ENCODE measurements around the gene ZFAND2A. TPM values are rescaled to one million over a fixed set of nuclear protein-coding genes. Genes with fewer than 3 reads are reported as not detected.
"Not testable (repeated sequence)": the region's sequence is repeated elsewhere in the genome, so short reads cannot be mapped to it uniquely, and the experiment has no call there.

ZFAND2A gene
- total RNA-seq, 1 donor from 2014 or later, result 5.6 TPM

- intact Hi-C loops (cut with DNase I), result no loop called here
- H3K4me1 ChIP-seq, result peaks cover 7 to 16% of the 10 kb centered on the region in 2 donors
- no peak overlapping the region for H3K4me3 ChIP-seq
- H3K27ac ChIP-seq, result no peak overlapping the region
- no peaks in the 10 kb centered on the region for H3K36me3 ChIP-seq
- H3K27me3 ChIP-seq, result no peaks in the 10 kb centered on the region
- no peak for DNase-seq (ENCODE audit: low spot score in 2 of 2)
- no peak for TF ChIP-seq CTCF (IDR thresholded peaks at IDR 0.05)
- H3K9me3 ChIP-seq, result no peaks in the 10 kb centered on the region
These were observed 39.2 kb downstream of the ZFAND2A start for GRCh38 chr7:1120791-1121190.

GRCh38 chr7:1119201-1119600 is 40.8 kb downstream of the ZFAND2A start:
- no peak for DNase-seq (ENCODE audit: low spot score in 2 of 2)
- H3K4me3 ChIP-seq, result no peak overlapping the region
- no peaks in the 10 kb centered on the region for H3K27me3 ChIP-seq
- H3K27ac ChIP-seq, result no peak overlapping the region
- H3K9me3 ChIP-seq, result no peaks in the 10 kb centered on the region
- peaks cover 0 to 8% of the 10 kb centered on the region in 2 donors for H3K4me1 ChIP-seq
- H3K36me3 ChIP-seq, result no peaks in the 10 kb centered on the region
- no peak for TF ChIP-seq CTCF (IDR thresholded peaks at IDR 0.05)
- intact Hi-C loops (cut with DNase I), result no loop called here

- H3K4me3 ChIP-seq, result no peak overlapping the region
- no peaks in the 10 kb centered on the region for H3K9me3 ChIP-seq
- no peak for TF ChIP-seq CTCF (IDR thresholded peaks at IDR 0.05)
- no peaks in the 10 kb centered on the region for H3K36me3 ChIP-seq
- no peak overlapping the region for H3K27ac ChIP-seq
- no peak for DNase-seq (ENCODE audit: low spot score in 2 of 2)
- no peaks in the 10 kb centered on the region for H3K4me1 ChIP-seq
- intact Hi-C loops (cut with DNase I), result no loop called here
- no peaks in the 10 kb centered on the region for H3K27me3 ChIP-seq
These were observed 42.6 kb downstream of the ZFAND2A start for GRCh38 chr7:1117321-1117928.

GRCh38 chr7:1116383-1117008 is 43.5 kb downstream of the ZFAND2A start:
- intact Hi-C loops (cut with DNase I); H3K4me3 ChIP-seq; H3K27me3 ChIP-seq; H3K27ac ChIP-seq; H3K4me1 ChIP-seq; H3K36me3 ChIP-seq; DNase-seq (ENCODE audit: low spot score in 2 of 2); H3K9me3 ChIP-seq: not testable (repeated sequence)

- DNase-seq (ENCODE audit: low spot score in 2 of 2); H3K36me3 ChIP-seq; H3K4me3 ChIP-seq; H3K27ac ChIP-seq; H3K9me3 ChIP-seq; H3K27me3 ChIP-seq; intact Hi-C loops (cut with DNase I); H3K4me1 ChIP-seq: not testable (repeated sequence)
These were observed 44.6 kb downstream of the ZFAND2A start for GRCh38 chr7:1115171-1116045.

- no peaks in the 10 kb centered on the region for H3K9me3 ChIP-seq
- H3K27ac ChIP-seq, result no peak overlapping the region
- intact Hi-C loops (cut with DNase I), result no loop called here
- no peaks in the 10 kb centered on the region for H3K36me3 ChIP-seq
- H3K27me3 ChIP-seq, result no peaks in the 10 kb centered on the region
- H3K4me3 ChIP-seq, result no peak overlapping the region
- H3K4me1 ChIP-seq, result no peaks in the 10 kb centered on the region
- DNase-seq (ENCODE audit: low spot score in 2 of 2), result no peak
- TF ChIP-seq CTCF (IDR thresholded peaks at IDR 0.05), result no peak
These were observed 45.5 kb downstream of the ZFAND2A start for GRCh38 chr7:1114505-1114904.

Measured in ascending aorta (tissue), 2 donors.